ENCODE results near the gene TCN2.

- TF ChIP-seq, protein P1, sequence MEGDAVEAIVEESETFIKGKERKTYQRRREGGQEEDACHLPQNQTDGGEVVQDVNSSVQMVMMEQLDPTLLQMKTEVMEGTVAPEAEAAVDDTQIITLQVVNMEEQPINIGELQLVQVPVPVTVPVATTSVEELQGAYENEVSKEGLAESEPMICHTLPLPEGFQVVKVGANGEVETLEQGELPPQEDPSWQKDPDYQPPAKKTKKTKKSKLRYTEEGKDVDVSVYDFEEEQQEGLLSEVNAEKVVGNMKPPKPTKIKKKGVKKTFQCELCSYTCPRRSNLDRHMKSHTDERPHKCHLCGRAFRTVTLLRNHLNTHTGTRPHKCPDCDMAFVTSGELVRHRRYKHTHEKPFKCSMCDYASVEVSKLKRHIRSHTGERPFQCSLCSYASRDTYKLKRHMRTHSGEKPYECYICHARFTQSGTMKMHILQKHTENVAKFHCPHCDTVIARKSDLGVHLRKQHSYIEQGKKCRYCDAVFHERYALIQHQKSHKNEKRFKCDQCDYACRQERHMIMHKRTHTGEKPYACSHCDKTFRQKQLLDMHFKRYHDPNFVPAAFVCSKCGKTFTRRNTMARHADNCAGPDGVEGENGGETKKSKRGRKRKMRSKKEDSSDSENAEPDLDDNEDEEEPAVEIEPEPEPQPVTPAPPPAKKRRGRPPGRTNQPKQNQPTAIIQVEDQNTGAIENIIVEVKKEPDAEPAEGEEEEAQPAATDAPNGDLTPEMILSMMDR (IDR thresholded peaks at IDR 0.05; ENCODE audit: borderline replicate concordance, extremely low read depth, low read length, poor library complexity, severe bottlenecking) = no peak
- no peak for TF ChIP-seq EZH2 (IDR thresholded peaks at IDR 0.05; ENCODE audit: borderline replicate concordance, low read depth, low read length, severe bottlenecking)
Observed at GRCh38 chr22:30582788-30583545, 24.0 kb upstream of the TCN2 start.

Measured in DND-41 (cell line).